IMR-90 (cell line): Measurements from ENCODE around the gene ZNF341.

ENCODE experiments used
- MXI1 ChIP-seq: IDR thresholded peaks from 2 replicates; pipeline ENCODE4 v1.6.1; 2012; ENCODE audit warnings: low read depth, mild to moderate bottlenecking, low read length, moderate library complexity, borderline replicate concordance
- POLR2A ChIP-seq: IDR thresholded peaks from 2 replicates; pipeline ENCODE4 v1.6.1; 2012; ENCODE audit warnings: mild to moderate bottlenecking, low read depth, low read length
- RFX5 ChIP-seq: IDR thresholded peaks from 2 replicates; pipeline ENCODE4 v1.8.0; 2012; ENCODE audit warnings: low read depth, mild to moderate bottlenecking, low read length, moderate library complexity
- TF ChIP-seq, protein P1 (sequence below): conservative IDR thresholded peaks from 2 replicates; pipeline ENCODE4 v1.5.1; 2012; ENCODE audit warnings: mild to moderate bottlenecking, low read depth, low read length, improper control_type of control experiment

DNA sequence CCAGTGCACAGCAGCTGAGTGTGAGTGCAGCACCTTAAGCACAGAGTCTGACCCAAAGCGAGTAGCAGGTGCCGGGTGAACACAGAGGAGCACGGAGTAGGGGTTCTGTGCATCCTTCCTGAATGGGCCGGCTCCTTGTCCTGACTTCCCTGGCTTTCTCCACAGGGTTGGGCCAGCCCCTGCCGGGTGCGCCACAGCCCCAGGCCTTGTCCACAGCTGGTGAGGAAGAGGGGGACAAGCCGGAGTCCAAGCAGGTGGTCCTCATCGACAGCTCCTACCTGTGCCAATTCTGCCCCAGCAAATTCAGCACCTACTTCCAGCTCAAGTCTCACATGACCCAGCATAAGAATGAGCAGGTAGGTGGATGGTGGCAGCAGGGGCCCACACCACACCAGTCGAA lies 34.9 kb downstream of the ZNF341 start:
- TF ChIP-seq RFX5 (no peak), MXI1 (no peak), POLR2A (no peak)
- TF ChIP-seq, protein P1, sequence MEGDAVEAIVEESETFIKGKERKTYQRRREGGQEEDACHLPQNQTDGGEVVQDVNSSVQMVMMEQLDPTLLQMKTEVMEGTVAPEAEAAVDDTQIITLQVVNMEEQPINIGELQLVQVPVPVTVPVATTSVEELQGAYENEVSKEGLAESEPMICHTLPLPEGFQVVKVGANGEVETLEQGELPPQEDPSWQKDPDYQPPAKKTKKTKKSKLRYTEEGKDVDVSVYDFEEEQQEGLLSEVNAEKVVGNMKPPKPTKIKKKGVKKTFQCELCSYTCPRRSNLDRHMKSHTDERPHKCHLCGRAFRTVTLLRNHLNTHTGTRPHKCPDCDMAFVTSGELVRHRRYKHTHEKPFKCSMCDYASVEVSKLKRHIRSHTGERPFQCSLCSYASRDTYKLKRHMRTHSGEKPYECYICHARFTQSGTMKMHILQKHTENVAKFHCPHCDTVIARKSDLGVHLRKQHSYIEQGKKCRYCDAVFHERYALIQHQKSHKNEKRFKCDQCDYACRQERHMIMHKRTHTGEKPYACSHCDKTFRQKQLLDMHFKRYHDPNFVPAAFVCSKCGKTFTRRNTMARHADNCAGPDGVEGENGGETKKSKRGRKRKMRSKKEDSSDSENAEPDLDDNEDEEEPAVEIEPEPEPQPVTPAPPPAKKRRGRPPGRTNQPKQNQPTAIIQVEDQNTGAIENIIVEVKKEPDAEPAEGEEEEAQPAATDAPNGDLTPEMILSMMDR = no peak
